Measurements from ENCODE around the gene LAMC2.

LAMC2 gene

GRCh38 chr1:183234660-183235476 is 48.8 kb downstream of the LAMC2 start:
- Histone ChIP-seq H3F3A (ENCODE audit: insufficient read depth, low read length) (no peaks in the 10 kb centered on the region), H3K9me2 (replicated peaks; ENCODE audit: insufficient read depth, low read length) (no peaks in the 10 kb centered on the region), H3K9ac (ENCODE audit: low read length) (no peak overlapping the region), H3K79me2 (ENCODE audit: low read length) (no peaks in the 10 kb centered on the region), H3K27me3 (replicated peaks; ENCODE audit: insufficient read depth, low read length) (no peaks in the 10 kb centered on the region), H3K4me1 (ENCODE audit: low read length) (peaks cover 9% of the 10 kb centered on the region), H4K20me1 (ENCODE audit: insufficient read depth, low read length) (no peaks in the 10 kb centered on the region), H3K9me3 (replicated peaks; ENCODE audit: insufficient read depth, low read length) (no peaks in the 10 kb centered on the region), H3K36me3 (replicated peaks; ENCODE audit: insufficient read depth, low read length) (no peaks in the 10 kb centered on the region), H3K4me2 (ENCODE audit: low read depth, low read length) (no peak overlapping the region), H3K4me3 (ENCODE audit: low read length) (no peak overlapping the region), H3K27ac (ENCODE audit: low read length) (no peak overlapping the region), H2AFZ (ENCODE audit: low read length) (no peak overlapping the region)
- DNase-seq = no peak
- TF ChIP-seq EZH2 (optimal IDR thresholded peaks at IDR 0.05; ENCODE audit: low read depth, low read length) (no peak), CTCF (IDR thresholded peaks at IDR 0.05; ENCODE audit: low read length) (peak; percentile 42), EZH2phosphoT487 (IDR thresholded peaks at IDR 0.05; ENCODE audit: low read length) (no peak)

- no peaks in the 10 kb centered on the region for H3K9me2 ChIP-seq (replicated peaks; ENCODE audit: insufficient read depth, low read length)
- no peak for DNase-seq
- H3K27me3 ChIP-seq (replicated peaks; ENCODE audit: insufficient read depth, low read length) = no peaks in the 10 kb centered on the region
- H3K9me3 ChIP-seq (replicated peaks; ENCODE audit: insufficient read depth, low read length) = no peaks in the 10 kb centered on the region
- peaks cover 9% of the 10 kb centered on the region for H3K4me1 ChIP-seq (ENCODE audit: low read length)
- no peaks in the 10 kb centered on the region for H3F3A ChIP-seq (ENCODE audit: insufficient read depth, low read length)
- H3K36me3 ChIP-seq (replicated peaks; ENCODE audit: insufficient read depth, low read length) = no peaks in the 10 kb centered on the region
- no peak overlapping the region for H3K4me3 ChIP-seq (ENCODE audit: low read length)
- no peak overlapping the region for H2AFZ ChIP-seq (ENCODE audit: low read length)
- H3K27ac ChIP-seq (ENCODE audit: low read length) = no peak overlapping the region
- TF ChIP-seq CTCF (IDR thresholded peaks at IDR 0.05; ENCODE audit: low read length) (no peak), EZH2 (optimal IDR thresholded peaks at IDR 0.05; ENCODE audit: low read depth, low read length) (no peak), EZH2phosphoT487 (IDR thresholded peaks at IDR 0.05; ENCODE audit: low read length) (no peak)
- no peak overlapping the region for H3K9ac ChIP-seq (ENCODE audit: low read length)
- H4K20me1 ChIP-seq (ENCODE audit: insufficient read depth, low read length) = no peaks in the 10 kb centered on the region
- no peak overlapping the region for H3K4me2 ChIP-seq (ENCODE audit: low read depth, low read length)
- H3K79me2 ChIP-seq (ENCODE audit: low read length) = no peaks in the 10 kb centered on the region
Measured at GRCh38 chr1:183235503-183235902, 49.4 kb downstream of the LAMC2 start.

- Histone ChIP-seq H3K9me3 (replicated peaks; ENCODE audit: insufficient read depth, low read length) (no peaks in the 10 kb centered on the region), H3K4me2 (ENCODE audit: low read depth, low read length) (no peak overlapping the region)
Measured at GRCh38 chr1:183236158-183236725, 50.2 kb downstream of the LAMC2 start.

More at GRCh38 chr1:183236158-183236725, 50.2 kb downstream of the LAMC2 start:
- DNase-seq = no peak
- no peaks in the 10 kb centered on the region for H4K20me1 ChIP-seq (ENCODE audit: insufficient read depth, low read length)
- no peaks in the 10 kb centered on the region for H3K36me3 ChIP-seq (replicated peaks; ENCODE audit: insufficient read depth, low read length)
- H3K79me2 ChIP-seq (ENCODE audit: low read length) = no peaks in the 10 kb centered on the region
- H3K27ac ChIP-seq (ENCODE audit: low read length) = no peak overlapping the region
- H2AFZ ChIP-seq (ENCODE audit: low read length) = no peak overlapping the region
- no peak overlapping the region for H3K4me3 ChIP-seq (ENCODE audit: low read length)
- no peaks in the 10 kb centered on the region for H3K9me2 ChIP-seq (replicated peaks; ENCODE audit: insufficient read depth, low read length)
- H3K4me1 ChIP-seq (ENCODE audit: low read length) = peaks cover 9% of the 10 kb centered on the region
- H3K27me3 ChIP-seq (replicated peaks; ENCODE audit: insufficient read depth, low read length) = no peaks in the 10 kb centered on the region
- H3K9ac ChIP-seq (ENCODE audit: low read length) = no peak overlapping the region
- H3F3A ChIP-seq (ENCODE audit: insufficient read depth, low read length) = no peaks in the 10 kb centered on the region
- TF ChIP-seq CTCF (IDR thresholded peaks at IDR 0.05; ENCODE audit: low read length) (no peak), EZH2 (optimal IDR thresholded peaks at IDR 0.05; ENCODE audit: low read depth, low read length) (no peak), EZH2phosphoT487 (IDR thresholded peaks at IDR 0.05; ENCODE audit: low read length) (no peak)

Measured in MM.1S (cell line).